Calu3 (cell line): ENCODE results near the gene HELLS. TPM values are rescaled to one million over a fixed set of nuclear protein-coding genes. Genes with fewer than 3 reads are reported as not detected.

Experiments used
- BruUV-seq: library from RNA; stranded (reverse); fragments of 400-500 nt; replicated peaks from 2 replicates; lab custom pipeline; 2021; lab: Mats Ljungman, UMichigan
- CTCF ChIA-PET: fragments of 300-600 bp; sonication (Branson Sonifier 250); formaldehyde crosslinking; loops from one replicate; lab custom pipeline; 2022; ENCODE audit warnings: antibody characterized with exemption; lab: Charles Lee
- DNase-seq: peaks from one replicate; pipeline ENCODE4 v3.0.0; 2022
- H3K27ac Mint-ChIP-seq: one replicate; pipeline ENCODE4 v1.8.0; 2022; ENCODE audit warnings: mixed read lengths; ENCODE audit not compliant: unreplicated experiment
- H3K27me3 Mint-ChIP-seq: one replicate; pipeline ENCODE4 v1.8.0; 2022; ENCODE audit warnings: mixed read lengths; ENCODE audit not compliant: unreplicated experiment
- H3K36me3 Mint-ChIP-seq: one replicate; pipeline ENCODE4 v1.8.0; 2022; ENCODE audit warnings: mild to moderate bottlenecking, moderate library complexity, mixed read lengths; ENCODE audit not compliant: insufficient read depth, unreplicated experiment
- H3K4me1 Mint-ChIP-seq: one replicate; pipeline ENCODE4 v1.8.0; 2022; ENCODE audit warnings: mild to moderate bottlenecking, low read depth, mixed read lengths; ENCODE audit not compliant: unreplicated experiment
- H3K4me3 Mint-ChIP-seq: one replicate; pipeline ENCODE4 v1.8.0; 2022; ENCODE audit warnings: mild to moderate bottlenecking, low read depth, moderate library complexity, mixed read lengths; ENCODE audit not compliant: unreplicated experiment
- H3K9me3 Mint-ChIP-seq: one replicate; pipeline ENCODE4 v1.8.0; 2022; ENCODE audit warnings: low read depth, mixed read lengths; ENCODE audit not compliant: unreplicated experiment
- CTCF ChIP-seq: fragments of 200-600 bp; IDR thresholded peaks from one replicate; pipeline ENCODE4 v1.8.0; 2022; ENCODE audit warnings: antibody characterized with exemption; ENCODE audit not compliant: unreplicated experiment
- intact Hi-C: fragments of 100-400 bp; cut with micrococcal nuclease; formaldehyde crosslinking; loops from one replicate; pipeline ENCODE4 v1.10.0; 2022; ENCODE audit not compliant: unreplicated experiment
- total RNA-seq: library from RNA; stranded (reverse); gene quantifications from 2 replicates; pipeline ENCODE4 v1.2.3, GENCODE V29; 2022

HELLS gene
- total RNA-seq, 1 experiment from 2014 or later, result 63.3 TPM

GRCh38 chr10:94602729-94603515, 57.3 kb downstream of the HELLS start:
- CTCF ChIA-PET, result no interaction called here
- no peaks in the 10 kb centered on the region for H3K27me3 Mint-ChIP-seq
- no TSS peak for BruUV-seq

GRCh38 chr10:94607111-94607510, 61.5 kb downstream of the HELLS start:
- Mint-ChIP-seq H3K4me3 (no peak overlapping the region), H3K4me1 (no peaks in the 10 kb centered on the region), H3K36me3 (peaks cover 11% of the 10 kb centered on the region), H3K27ac (no peak overlapping the region), H3K9me3 (no peaks in the 10 kb centered on the region), H3K27me3 (no peaks in the 10 kb centered on the region)
- no peak for DNase-seq
- TF ChIP-seq CTCF, result no peak
- CTCF ChIA-PET, result no interaction called here
- intact Hi-C loops, result no loop called here
- no TSS peak for BruUV-seq

More at GRCh38 chr10:94602729-94603515, 57.3 kb downstream of the HELLS start:
- TF ChIP-seq CTCF, result no peak
- intact Hi-C loops, result no loop called here
- DNase-seq, result no peak
- H3K27ac Mint-ChIP-seq, result no peak overlapping the region
- peaks cover 5% of the 10 kb centered on the region for H3K36me3 Mint-ChIP-seq
- no peaks in the 10 kb centered on the region for H3K4me1 Mint-ChIP-seq
- no peak overlapping the region for H3K4me3 Mint-ChIP-seq
- no peaks in the 10 kb centered on the region for H3K9me3 Mint-ChIP-seq

GRCh38 chr10:94608559-94608958, 63.0 kb downstream of the HELLS start:
- BruUV-seq, result no TSS peak
- no peak overlapping the region for H3K4me3 Mint-ChIP-seq
- CTCF ChIA-PET, result no interaction called here

GRCh38 chr10:94614558-94614957, 69.0 kb downstream of the HELLS start:
- TF ChIP-seq CTCF, result no peak
- Mint-ChIP-seq H3K4me3 (no peak overlapping the region), H3K27ac (no peak overlapping the region), H3K27me3 (no peaks in the 10 kb centered on the region), H3K9me3 (no peaks in the 10 kb centered on the region), H3K4me1 (peaks cover 9% of the 10 kb centered on the region), H3K36me3 (peaks cover 6% of the 10 kb centered on the region)
- BruUV-seq, result no TSS peak
- intact Hi-C loops, result no loop called here
- DNase-seq, result no peak
- CTCF ChIA-PET, result no interaction called here

More at GRCh38 chr10:94608559-94608958, 63.0 kb downstream of the HELLS start:
- Mint-ChIP-seq H3K27me3 (no peaks in the 10 kb centered on the region), H3K9me3 (no peaks in the 10 kb centered on the region), H3K27ac (no peak overlapping the region), H3K36me3 (peaks cover 10% of the 10 kb centered on the region), H3K4me1 (no peaks in the 10 kb centered on the region)
- TF ChIP-seq CTCF, result no peak
- intact Hi-C loops, result no loop called here
- no peak for DNase-seq
